Bronchial epithelial cell (primary cell): ENCODE results near the gene C5. TPM values are rescaled to one million over a fixed set of nuclear protein-coding genes. Genes with fewer than 3 reads are reported as not detected.

Experiments used
- DNase-seq: peaks from one replicate; pipeline ENCODE4 v3.0.0-alpha.2; 2010; ENCODE audit warnings: low read depth
- FAIRE-seq: peaks from 2 replicates; lab custom pipeline; 2011; peaks lifted over from hg19 to GRCh38; lab: Jason Lieb, UNC
- H3K27me3 ChIP-seq: 2 replicates; pipeline ENCODE4 v1.5.1; 2011; ENCODE audit warnings: low read length; ENCODE audit not compliant: control insufficient read depth, insufficient read depth
- H3K36me3 ChIP-seq: 2 replicates; pipeline ENCODE4 v1.5.1; 2011; ENCODE audit warnings: low read length; ENCODE audit not compliant: control insufficient read depth, insufficient read depth
- H3K4me3 ChIP-seq: 2 replicates; pipeline ENCODE4 v1.5.1; 2011; ENCODE audit warnings: mild to moderate bottlenecking, low read depth, low read length, control low read depth
- total RNA-seq: library from RNA; depleted of rRNA; stranded (reverse); fragments of >200 nt; gene quantifications from 2 replicates; pipeline ENCODE4 v1.2.1, GENCODE V29; 2014
- TF ChIP-seq, protein P1 (sequence below): IDR thresholded peaks from 2 replicates; pipeline ENCODE4 v1.5.1; 2011; ENCODE audit warnings: mild to moderate bottlenecking, moderate library complexity, low read length, control low read depth, inconsistent platforms; ENCODE audit not compliant: insufficient read depth, severe bottlenecking

The C5 gene
- total RNA-seq, 1 donor from 2014 or later = 1.3 TPM

DNA sequence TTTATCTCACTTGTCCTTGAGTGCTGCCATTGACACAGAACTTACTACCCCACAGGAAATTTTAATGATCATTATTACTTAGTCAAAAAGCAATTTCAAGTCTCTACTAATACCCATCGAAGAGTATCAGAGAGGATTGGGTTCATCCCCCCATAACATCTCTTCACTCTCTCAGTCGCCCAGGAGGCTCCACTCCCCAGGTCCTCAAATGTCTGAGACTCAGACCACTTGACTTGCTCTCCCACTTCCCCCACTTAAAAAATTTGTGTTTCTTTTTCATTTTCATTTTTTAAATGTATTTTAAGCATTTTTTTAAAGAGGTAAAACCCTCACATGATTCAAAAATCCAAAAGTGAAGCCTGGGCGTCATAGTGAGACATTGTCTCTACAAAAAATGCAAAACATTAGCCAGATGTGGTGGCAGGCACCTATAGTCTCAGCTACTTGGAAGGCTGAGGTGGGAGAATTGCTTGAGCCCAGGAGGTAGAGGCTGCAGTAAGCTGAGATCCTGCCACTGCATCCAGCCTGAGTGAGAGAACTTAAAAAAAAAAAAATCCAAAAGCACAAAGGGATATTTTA is 66.7 kb downstream of the C5 start:
- TF ChIP-seq, protein P1, sequence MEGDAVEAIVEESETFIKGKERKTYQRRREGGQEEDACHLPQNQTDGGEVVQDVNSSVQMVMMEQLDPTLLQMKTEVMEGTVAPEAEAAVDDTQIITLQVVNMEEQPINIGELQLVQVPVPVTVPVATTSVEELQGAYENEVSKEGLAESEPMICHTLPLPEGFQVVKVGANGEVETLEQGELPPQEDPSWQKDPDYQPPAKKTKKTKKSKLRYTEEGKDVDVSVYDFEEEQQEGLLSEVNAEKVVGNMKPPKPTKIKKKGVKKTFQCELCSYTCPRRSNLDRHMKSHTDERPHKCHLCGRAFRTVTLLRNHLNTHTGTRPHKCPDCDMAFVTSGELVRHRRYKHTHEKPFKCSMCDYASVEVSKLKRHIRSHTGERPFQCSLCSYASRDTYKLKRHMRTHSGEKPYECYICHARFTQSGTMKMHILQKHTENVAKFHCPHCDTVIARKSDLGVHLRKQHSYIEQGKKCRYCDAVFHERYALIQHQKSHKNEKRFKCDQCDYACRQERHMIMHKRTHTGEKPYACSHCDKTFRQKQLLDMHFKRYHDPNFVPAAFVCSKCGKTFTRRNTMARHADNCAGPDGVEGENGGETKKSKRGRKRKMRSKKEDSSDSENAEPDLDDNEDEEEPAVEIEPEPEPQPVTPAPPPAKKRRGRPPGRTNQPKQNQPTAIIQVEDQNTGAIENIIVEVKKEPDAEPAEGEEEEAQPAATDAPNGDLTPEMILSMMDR = no peak
- no peaks in the 10 kb centered on the region for H3K27me3 ChIP-seq
- FAIRE-seq = no peak
- DNase-seq = no peak
- H3K4me3 ChIP-seq = no peak overlapping the region
- no peaks in the 10 kb centered on the region for H3K36me3 ChIP-seq

DNA sequence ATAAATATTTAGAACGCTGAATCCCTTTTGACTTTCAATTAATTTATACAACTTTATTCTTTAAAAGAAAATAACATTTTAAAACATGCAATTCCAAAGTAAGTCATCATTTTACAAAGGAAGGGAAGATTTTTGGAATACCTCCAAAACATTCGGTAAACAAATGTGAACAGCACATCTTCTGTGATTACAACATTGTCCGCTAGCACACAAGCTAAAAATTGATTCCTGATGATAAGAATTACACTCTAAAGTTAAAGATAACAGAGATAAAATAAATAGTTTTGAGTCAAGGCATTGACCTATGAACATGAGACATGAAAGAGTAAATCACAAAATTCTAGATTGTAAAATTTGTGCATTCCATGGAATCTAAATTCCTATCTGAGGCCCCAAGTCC is 67.2 kb downstream of the C5 start:
- FAIRE-seq (no peak), DNase-seq (no peak)
- Histone ChIP-seq H3K27me3 (no peaks in the 10 kb centered on the region), H3K36me3 (no peaks in the 10 kb centered on the region), H3K4me3 (no peak overlapping the region)
- TF ChIP-seq, protein P1 = no peak

DNA sequence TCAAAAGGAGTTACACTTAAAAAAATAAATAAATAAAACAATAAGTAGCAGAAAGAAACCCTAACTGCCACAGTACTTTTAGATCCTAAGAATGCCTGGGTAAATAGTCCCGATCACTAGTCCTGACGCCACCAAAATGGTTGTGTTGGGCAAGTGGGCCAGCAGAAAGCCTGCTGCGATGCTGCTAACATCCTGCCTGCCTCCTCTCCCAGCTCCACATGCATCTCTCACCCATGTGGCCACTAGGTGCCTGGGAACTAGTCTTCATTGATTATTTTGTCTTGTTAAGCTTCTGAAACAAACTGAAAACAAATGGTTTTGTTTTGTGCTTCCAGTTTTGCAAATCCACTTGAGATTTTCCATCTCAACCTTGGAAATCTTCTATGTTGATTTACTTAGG is 69.1 kb downstream of the C5 start:
- H3K4me3 ChIP-seq = no peak overlapping the region
- DNase-seq = no peak
- no peaks in the 10 kb centered on the region for H3K36me3 ChIP-seq
- FAIRE-seq = no peak
- TF ChIP-seq, protein P1 = no peak
- no peaks in the 10 kb centered on the region for H3K27me3 ChIP-seq

DNA sequence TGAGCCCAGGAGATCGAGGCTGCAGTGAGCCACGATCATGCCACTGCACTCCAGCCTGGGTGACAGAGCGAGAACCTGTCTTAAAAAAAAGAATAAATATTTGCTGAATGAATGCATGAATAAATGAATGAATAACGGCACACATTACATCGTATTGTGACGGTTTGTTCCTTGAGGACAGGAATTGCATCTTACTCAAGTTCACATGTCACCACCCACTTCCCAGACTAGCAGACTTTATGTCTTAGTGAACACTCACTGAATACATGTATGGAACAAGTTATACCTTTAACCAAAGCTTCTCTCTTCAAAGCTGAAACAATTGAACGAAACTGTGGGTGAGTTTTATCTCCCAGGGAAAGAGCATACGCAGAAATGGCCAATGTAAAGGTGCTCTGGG is 70.3 kb downstream of the C5 start:
- Histone ChIP-seq H3K27me3 (no peaks in the 10 kb centered on the region), H3K36me3 (no peaks in the 10 kb centered on the region), H3K4me3 (no peak overlapping the region)
- FAIRE-seq (no peak), DNase-seq (no peak)
- TF ChIP-seq, protein P1 = no peak

DNA sequence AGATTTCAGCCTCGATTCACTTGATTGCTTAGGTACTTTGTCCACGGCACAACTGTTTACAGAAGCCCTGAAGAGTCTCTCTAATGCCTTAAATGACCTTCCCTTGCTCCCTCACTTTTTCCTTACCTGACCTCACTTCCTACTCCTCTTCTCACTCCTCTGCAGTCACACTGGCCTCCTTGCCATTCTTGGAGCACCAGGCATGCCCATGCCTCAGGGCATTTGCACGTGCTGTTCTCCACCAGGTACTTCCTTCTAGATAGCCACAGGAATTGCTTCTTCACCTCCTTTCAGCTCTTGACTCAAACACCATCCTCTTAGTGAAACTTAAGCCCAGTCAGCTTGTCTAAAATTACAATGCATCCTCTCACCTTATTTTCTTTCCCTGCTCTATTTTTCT is 71.1 kb downstream of the C5 start:
- DNase-seq (peak; percentile 12), FAIRE-seq (no peak)
- H3K4me3 ChIP-seq = no peak overlapping the region

DNA sequence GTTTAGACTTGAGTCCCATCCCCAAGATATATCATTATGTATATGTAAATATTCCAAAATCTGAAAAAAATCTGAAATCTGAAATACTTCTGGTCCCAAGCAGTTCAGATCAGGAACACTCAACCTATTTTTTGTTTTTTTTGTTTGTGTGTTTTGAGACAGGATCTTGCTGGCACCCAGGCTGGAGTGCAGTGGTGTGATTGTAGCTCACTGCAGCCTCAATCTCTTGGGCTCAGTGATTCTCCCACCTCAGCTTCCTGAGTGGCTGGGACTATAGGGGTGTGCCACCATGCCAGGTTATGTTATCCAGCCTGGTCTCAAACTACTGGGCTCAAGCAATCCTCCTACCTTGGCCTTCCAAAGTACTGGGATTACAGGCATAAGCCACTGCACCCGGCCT is 72.8 kb downstream of the C5 start:
- FAIRE-seq (no peak), DNase-seq (no peak)
- TF ChIP-seq, protein P1 = no peak
- H3K4me3 ChIP-seq = no peak overlapping the region
- H3K27me3 ChIP-seq = no peaks in the 10 kb centered on the region
- no peaks in the 10 kb centered on the region for H3K36me3 ChIP-seq

More for the DNA sequence above, 71.1 kb downstream of the C5 start:
- no peaks in the 10 kb centered on the region for H3K27me3 ChIP-seq
- TF ChIP-seq, protein P1 = no peak
- H3K36me3 ChIP-seq = no peaks in the 10 kb centered on the region
